Neural cell (in vitro differentiated cells): Measurements from ENCODE around the gene AMN1. TPM values are rescaled to one million over a fixed set of nuclear protein-coding genes. Genes with fewer than 3 reads are reported as not detected.

ENCODE experiments used
- H2AFZ ChIP-seq: fragments of 200-600, 300-800 bp; sonication (generic), shearing (Covaris generic); 2 replicates; pipeline ENCODE4 v1.6.0; 2014; ENCODE audit warnings: low read depth, mild to moderate bottlenecking, antibody characterized with exemption, low read length, moderate library complexity
- H3F3A ChIP-seq: fragments of 200-600 bp; shearing (Covaris generic); 2 replicates; pipeline ENCODE4 v1.6.1; 2016; ENCODE audit warnings: mild to moderate bottlenecking, moderate library complexity, mixed read lengths, antibody characterized with exemption, low read length; ENCODE audit not compliant: insufficient read depth, poor library complexity, severe bottlenecking
- H3K27ac ChIP-seq: fragments of 200-600, 300-800 bp; sonication (generic), shearing (Covaris generic); 2 replicates; pipeline ENCODE4 v1.5.1; 2014; ENCODE audit warnings: mild to moderate bottlenecking, low read length, moderate library complexity
- H3K27me3 ChIP-seq: fragments of 300-800, 200-600 bp; sonication (generic), shearing (Covaris generic); 2 replicates; pipeline ENCODE4 v1.6.0; 2014; ENCODE audit warnings: mild to moderate bottlenecking, low read depth, low read length, moderate library complexity; ENCODE audit not compliant: insufficient read depth
- H3K36me3 ChIP-seq: fragments of 300-800, 200-600 bp; sonication (generic), shearing (Covaris generic); 2 replicates; pipeline ENCODE4 v1.5.1; 2014; ENCODE audit warnings: mild to moderate bottlenecking, antibody characterized with exemption, low read length, moderate library complexity; ENCODE audit not compliant: insufficient read depth
- H3K4me2 ChIP-seq: fragments of 300-800, 200-600 bp; sonication (generic), shearing (Covaris generic); 2 replicates; pipeline ENCODE4 v1.6.0; 2014; ENCODE audit warnings: mild to moderate bottlenecking, low read length
- H3K4me3 ChIP-seq: fragments of 300-800, 200-600 bp; sonication (generic), shearing (Covaris generic); 2 replicates; pipeline ENCODE4 v1.5.1; 2014; ENCODE audit warnings: mild to moderate bottlenecking, low read length, moderate library complexity
- H3K79me2 ChIP-seq: fragments of 200-600 bp; shearing (Covaris generic); replicated peaks from 2 replicates; pipeline ENCODE4 v1.6.0; 2014; ENCODE audit warnings: mild to moderate bottlenecking, low read length, moderate library complexity; ENCODE audit not compliant: insufficient read depth
- H3K9ac ChIP-seq: fragments of 300-800, 200-600 bp; sonication (generic), shearing (Covaris generic); 2 replicates; pipeline ENCODE4 v1.6.1; 2016; ENCODE audit warnings: mild to moderate bottlenecking, low read length, mixed read lengths
- H3K9me2 ChIP-seq: fragments of 200-600 bp; shearing (Covaris generic); 2 replicates; pipeline ENCODE4 v1.6.1; 2016; ENCODE audit warnings: mild to moderate bottlenecking, low read length, mixed read lengths; ENCODE audit not compliant: insufficient read depth
- H3K9me3 ChIP-seq: fragments of 200-600, 300-800 bp; sonication (generic), shearing (Covaris generic); 2 replicates; pipeline ENCODE4 v1.6.1; 2016; ENCODE audit warnings: mild to moderate bottlenecking, mixed run types, low read length, moderate library complexity, mixed read lengths
- H4K20me1 ChIP-seq: fragments of 200-600 bp; shearing (Covaris generic); 2 replicates; pipeline ENCODE4 v1.6.1; 2016; ENCODE audit warnings: mild to moderate bottlenecking, mixed run types; ENCODE audit not compliant: insufficient read depth
- EP300 ChIP-seq: fragments of 450-650 bp; conservative IDR thresholded peaks from 2 replicates; pipeline ENCODE4 v1.6.1; 2014; ENCODE audit warnings: antibody characterized with exemption, mild to moderate bottlenecking, moderate library complexity; ENCODE audit not compliant: poor library complexity, severe bottlenecking
- EZH2 ChIP-seq: fragments of 200-600, 300-800 bp; shearing (Covaris generic), sonication (generic); IDR thresholded peaks from 2 replicates; pipeline ENCODE4 v1.6.1; 2014; ENCODE audit warnings: antibody characterized with exemption, low read length, borderline replicate concordance, mild to moderate bottlenecking; ENCODE audit not compliant: insufficient read depth, poor library complexity, severe bottlenecking
- MXI1 ChIP-seq: fragments of 450-650 bp; conservative IDR thresholded peaks from 2 replicates; pipeline ENCODE4 v1.6.1; 2014; ENCODE audit warnings: antibody characterized with exemption, mild to moderate bottlenecking; ENCODE audit not compliant: poor library complexity, severe bottlenecking
- POLR2AphosphoS5 ChIP-seq: IDR thresholded peaks from 2 replicates; pipeline ENCODE4 v1.6.1; 2012
- RAD21 ChIP-seq: fragments of 450-650 bp; conservative IDR thresholded peaks from 2 replicates; pipeline ENCODE4 v1.6.1; 2014; ENCODE audit warnings: antibody characterized with exemption, mild to moderate bottlenecking, moderate library complexity
- SMC3 ChIP-seq: fragments of 450-650 bp; conservative IDR thresholded peaks from 2 replicates; pipeline ENCODE4 v1.6.1; 2014; ENCODE audit warnings: antibody characterized with exemption, mild to moderate bottlenecking, moderate library complexity; ENCODE audit not compliant: poor library complexity
- TAF1 ChIP-seq: IDR thresholded peaks from 2 replicates; pipeline ENCODE4 v1.6.1; 2012; ENCODE audit warnings: low read depth
- polyA plus RNA-seq: library from polyadenylated mRNA; depleted of rRNA; stranded (reverse); fragments of >200 nt; gene quantifications from 2 replicates; pipeline ENCODE4 v1.2.3, GENCODE V29; 2014
- TF ChIP-seq, protein P1 (sequence below): fragments of 450-650 bp; IDR thresholded peaks from 2 replicates; pipeline ENCODE4 v1.5.1; 2014; ENCODE audit warnings: antibody characterized with exemption, mild to moderate bottlenecking, moderate library complexity; ENCODE audit not compliant: poor library complexity, severe bottlenecking
- TF ChIP-seq, protein P2 (sequence below): IDR thresholded peaks from 2 replicates; pipeline ENCODE4 v1.6.1; 2012; ENCODE audit warnings: borderline replicate concordance

AMN1 gene
- polyA plus RNA-seq, 1 donor from 2014 or later: 125 TPM

DNA sequence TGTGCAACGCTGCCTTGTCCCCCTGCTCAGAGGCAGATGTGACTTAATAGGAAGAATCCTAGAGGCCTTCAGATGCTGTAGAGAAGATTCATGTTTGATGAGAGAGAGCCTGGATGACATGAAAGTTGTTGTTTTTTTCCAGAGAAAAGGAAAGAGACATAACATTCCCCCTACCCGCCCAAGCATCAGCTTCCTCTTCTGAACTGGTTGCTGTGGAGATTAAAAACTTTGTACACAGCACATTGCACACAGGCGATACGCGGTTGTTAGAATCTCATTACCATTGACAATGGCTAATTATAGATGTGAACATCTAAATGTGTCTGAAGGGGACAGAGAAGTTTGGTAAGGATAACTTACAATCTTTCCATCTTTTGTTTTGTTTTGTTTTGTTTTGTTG, 82.9 kb downstream of the AMN1 start:
- Histone ChIP-seq H3K27me3 (no peaks in the 10 kb centered on the region), H3K9ac (no peak overlapping the region), H2AFZ (no peak overlapping the region), H3K4me2 (no peak overlapping the region), H3K27ac (no peak overlapping the region), H3K9me3 (no peaks in the 10 kb centered on the region), H3K79me2 (no peaks in the 10 kb centered on the region), H4K20me1 (no peaks in the 10 kb centered on the region), H3F3A (no peaks in the 10 kb centered on the region), H3K4me3 (no peak overlapping the region), H3K36me3 (no peaks in the 10 kb centered on the region), H3K9me2 (no peaks in the 10 kb centered on the region)
- no peak for TF ChIP-seq EZH2
- no peak for TF ChIP-seq TAF1
- TF ChIP-seq MXI1: no peak
- TF ChIP-seq, protein P1, sequence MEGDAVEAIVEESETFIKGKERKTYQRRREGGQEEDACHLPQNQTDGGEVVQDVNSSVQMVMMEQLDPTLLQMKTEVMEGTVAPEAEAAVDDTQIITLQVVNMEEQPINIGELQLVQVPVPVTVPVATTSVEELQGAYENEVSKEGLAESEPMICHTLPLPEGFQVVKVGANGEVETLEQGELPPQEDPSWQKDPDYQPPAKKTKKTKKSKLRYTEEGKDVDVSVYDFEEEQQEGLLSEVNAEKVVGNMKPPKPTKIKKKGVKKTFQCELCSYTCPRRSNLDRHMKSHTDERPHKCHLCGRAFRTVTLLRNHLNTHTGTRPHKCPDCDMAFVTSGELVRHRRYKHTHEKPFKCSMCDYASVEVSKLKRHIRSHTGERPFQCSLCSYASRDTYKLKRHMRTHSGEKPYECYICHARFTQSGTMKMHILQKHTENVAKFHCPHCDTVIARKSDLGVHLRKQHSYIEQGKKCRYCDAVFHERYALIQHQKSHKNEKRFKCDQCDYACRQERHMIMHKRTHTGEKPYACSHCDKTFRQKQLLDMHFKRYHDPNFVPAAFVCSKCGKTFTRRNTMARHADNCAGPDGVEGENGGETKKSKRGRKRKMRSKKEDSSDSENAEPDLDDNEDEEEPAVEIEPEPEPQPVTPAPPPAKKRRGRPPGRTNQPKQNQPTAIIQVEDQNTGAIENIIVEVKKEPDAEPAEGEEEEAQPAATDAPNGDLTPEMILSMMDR: no peak
- no peak for TF ChIP-seq POLR2AphosphoS5
- TF ChIP-seq RAD21: no peak
- no peak for TF ChIP-seq EP300
- TF ChIP-seq, protein P2, sequence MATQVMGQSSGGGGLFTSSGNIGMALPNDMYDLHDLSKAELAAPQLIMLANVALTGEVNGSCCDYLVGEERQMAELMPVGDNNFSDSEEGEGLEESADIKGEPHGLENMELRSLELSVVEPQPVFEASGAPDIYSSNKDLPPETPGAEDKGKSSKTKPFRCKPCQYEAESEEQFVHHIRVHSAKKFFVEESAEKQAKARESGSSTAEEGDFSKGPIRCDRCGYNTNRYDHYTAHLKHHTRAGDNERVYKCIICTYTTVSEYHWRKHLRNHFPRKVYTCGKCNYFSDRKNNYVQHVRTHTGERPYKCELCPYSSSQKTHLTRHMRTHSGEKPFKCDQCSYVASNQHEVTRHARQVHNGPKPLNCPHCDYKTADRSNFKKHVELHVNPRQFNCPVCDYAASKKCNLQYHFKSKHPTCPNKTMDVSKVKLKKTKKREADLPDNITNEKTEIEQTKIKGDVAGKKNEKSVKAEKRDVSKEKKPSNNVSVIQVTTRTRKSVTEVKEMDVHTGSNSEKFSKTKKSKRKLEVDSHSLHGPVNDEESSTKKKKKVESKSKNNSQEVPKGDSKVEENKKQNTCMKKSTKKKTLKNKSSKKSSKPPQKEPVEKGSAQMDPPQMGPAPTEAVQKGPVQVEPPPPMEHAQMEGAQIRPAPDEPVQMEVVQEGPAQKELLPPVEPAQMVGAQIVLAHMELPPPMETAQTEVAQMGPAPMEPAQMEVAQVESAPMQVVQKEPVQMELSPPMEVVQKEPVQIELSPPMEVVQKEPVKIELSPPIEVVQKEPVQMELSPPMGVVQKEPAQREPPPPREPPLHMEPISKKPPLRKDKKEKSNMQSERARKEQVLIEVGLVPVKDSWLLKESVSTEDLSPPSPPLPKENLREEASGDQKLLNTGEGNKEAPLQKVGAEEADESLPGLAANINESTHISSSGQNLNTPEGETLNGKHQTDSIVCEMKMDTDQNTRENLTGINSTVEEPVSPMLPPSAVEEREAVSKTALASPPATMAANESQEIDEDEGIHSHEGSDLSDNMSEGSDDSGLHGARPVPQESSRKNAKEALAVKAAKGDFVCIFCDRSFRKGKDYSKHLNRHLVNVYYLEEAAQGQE: no peak
- no peak for TF ChIP-seq SMC3

DNA sequence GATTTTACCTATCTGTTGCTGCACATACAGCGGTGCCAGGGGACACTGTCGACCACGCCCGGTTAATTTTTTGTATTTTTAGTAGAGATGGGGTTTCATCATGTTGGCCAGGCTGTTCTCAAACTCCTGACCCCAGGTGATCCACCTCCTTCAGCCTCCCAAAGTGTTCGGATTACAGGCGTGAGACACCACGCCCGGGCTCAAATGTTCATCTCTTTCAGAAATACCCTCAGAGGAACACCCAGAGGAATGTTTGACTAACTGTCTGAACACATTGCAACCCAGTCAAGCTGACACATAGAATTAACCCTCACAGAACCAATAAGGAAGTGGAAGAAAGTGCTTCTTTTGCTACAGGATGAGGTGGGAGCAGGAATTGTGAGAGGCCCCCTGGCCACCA, 84.3 kb downstream of the AMN1 start:
- H2AFZ ChIP-seq: no peak overlapping the region
- H3K4me2 ChIP-seq: no peak overlapping the region
- H3K27me3 ChIP-seq: no peaks in the 10 kb centered on the region
- no peaks in the 10 kb centered on the region for H3K9me3 ChIP-seq
- H3K79me2 ChIP-seq: no peaks in the 10 kb centered on the region
- TF ChIP-seq, protein P1: no peak
- TF ChIP-seq, protein P2: no peak
- TF ChIP-seq POLR2AphosphoS5: no peak
- TF ChIP-seq RAD21: no peak
- no peak for TF ChIP-seq MXI1
- no peak for TF ChIP-seq EZH2
- no peak for TF ChIP-seq SMC3
- no peak for TF ChIP-seq EP300
- TF ChIP-seq TAF1: no peak
- H3K9ac ChIP-seq: no peak overlapping the region
- no peaks in the 10 kb centered on the region for H3F3A ChIP-seq
- H3K36me3 ChIP-seq: no peaks in the 10 kb centered on the region
- no peak overlapping the region for H3K27ac ChIP-seq
- no peaks in the 10 kb centered on the region for H3K9me2 ChIP-seq
- H4K20me1 ChIP-seq: no peaks in the 10 kb centered on the region
- no peak overlapping the region for H3K4me3 ChIP-seq
